ENCODE measurements around the gene INTS1. TPM values are rescaled to one million over a fixed set of nuclear protein-coding genes. Genes with fewer than 3 reads are reported as not detected.

The INTS1 gene
- total RNA-seq, 1 donor from 2014 or later, result 81.9 TPM

DNA sequence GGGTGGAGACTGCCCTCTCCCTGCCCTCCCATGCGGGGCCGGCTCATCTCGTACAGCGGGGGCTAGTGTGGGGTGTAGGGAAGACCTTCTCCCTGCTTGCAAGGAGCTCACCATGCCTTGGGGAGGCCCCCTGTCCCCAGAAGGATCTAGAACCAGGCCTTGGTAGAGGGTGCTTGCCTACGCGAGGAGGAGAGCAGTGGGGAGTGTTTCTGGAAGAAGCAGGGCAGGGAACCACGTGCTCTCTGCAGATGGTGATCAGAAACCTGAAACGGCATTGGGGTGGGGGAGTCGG is 29.0 kb upstream of the INTS1 start:
- Mint-ChIP-seq H3K4me1 (ENCODE audit: low read depth, unreplicated experiment) (peaks cover 31% of the 10 kb centered on the region), H3K27ac (ENCODE audit: unreplicated experiment) (peak overlapping the region; percentile 96), H3K9me3 (ENCODE audit: unreplicated experiment) (no peaks in the 10 kb centered on the region), H3K4me3 (ENCODE audit: unreplicated experiment) (peak overlapping the region; percentile 90), H3K36me3 (ENCODE audit: low read depth, unreplicated experiment) (peaks cover 4% of the 10 kb centered on the region), H3K27me3 (ENCODE audit: low read depth, unreplicated experiment) (no peaks in the 10 kb centered on the region)
- H3K4me2 ChIP-seq (ENCODE audit: low read length), result peak overlapping the region; percentile 83
- peak overlapping the region; percentile 80 for H3K4me3 ChIP-seq (ENCODE audit: insufficient read depth, low read depth, low read length)
- H3K27me3 ChIP-seq (ENCODE audit: insufficient read depth, low read length), result no peaks in the 10 kb centered on the region
- H3K4me1 ChIP-seq (ENCODE audit: insufficient read depth, low read length), result peaks cover 60% of the 10 kb centered on the region
- FAIRE-seq (no peak), DNase-seq (ENCODE audit: low read depth) (no peak)
- H3K9ac ChIP-seq (ENCODE audit: low read length), result peak overlapping the region; percentile 88
- H3K27ac ChIP-seq (ENCODE audit: low read depth, low read length), result peak overlapping the region; percentile 97
- peaks cover 21% of the 10 kb centered on the region for H4K20me1 ChIP-seq (ENCODE audit: insufficient read depth, low read length)
- no peak overlapping the region for H2AFZ ChIP-seq (ENCODE audit: low read depth, low read length)
- peaks cover 55% of the 10 kb centered on the region for H3K79me2 ChIP-seq (ENCODE audit: insufficient read depth, low read length)
- TF ChIP-seq EZH2 (IDR thresholded peaks at IDR 0.05; ENCODE audit: insufficient read depth, low read length), result no peak
- TF ChIP-seq, protein P1, sequence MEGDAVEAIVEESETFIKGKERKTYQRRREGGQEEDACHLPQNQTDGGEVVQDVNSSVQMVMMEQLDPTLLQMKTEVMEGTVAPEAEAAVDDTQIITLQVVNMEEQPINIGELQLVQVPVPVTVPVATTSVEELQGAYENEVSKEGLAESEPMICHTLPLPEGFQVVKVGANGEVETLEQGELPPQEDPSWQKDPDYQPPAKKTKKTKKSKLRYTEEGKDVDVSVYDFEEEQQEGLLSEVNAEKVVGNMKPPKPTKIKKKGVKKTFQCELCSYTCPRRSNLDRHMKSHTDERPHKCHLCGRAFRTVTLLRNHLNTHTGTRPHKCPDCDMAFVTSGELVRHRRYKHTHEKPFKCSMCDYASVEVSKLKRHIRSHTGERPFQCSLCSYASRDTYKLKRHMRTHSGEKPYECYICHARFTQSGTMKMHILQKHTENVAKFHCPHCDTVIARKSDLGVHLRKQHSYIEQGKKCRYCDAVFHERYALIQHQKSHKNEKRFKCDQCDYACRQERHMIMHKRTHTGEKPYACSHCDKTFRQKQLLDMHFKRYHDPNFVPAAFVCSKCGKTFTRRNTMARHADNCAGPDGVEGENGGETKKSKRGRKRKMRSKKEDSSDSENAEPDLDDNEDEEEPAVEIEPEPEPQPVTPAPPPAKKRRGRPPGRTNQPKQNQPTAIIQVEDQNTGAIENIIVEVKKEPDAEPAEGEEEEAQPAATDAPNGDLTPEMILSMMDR (IDR thresholded peaks at IDR 0.05; ENCODE audit: insufficient read depth, low read depth, low read length), result no peak
- no peaks in the 10 kb centered on the region for H3K36me3 ChIP-seq (ENCODE audit: insufficient read depth, low read length)
- H3K9me3 ChIP-seq (ENCODE audit: insufficient read depth, low read depth, low read length), result no peaks in the 10 kb centered on the region

DNA sequence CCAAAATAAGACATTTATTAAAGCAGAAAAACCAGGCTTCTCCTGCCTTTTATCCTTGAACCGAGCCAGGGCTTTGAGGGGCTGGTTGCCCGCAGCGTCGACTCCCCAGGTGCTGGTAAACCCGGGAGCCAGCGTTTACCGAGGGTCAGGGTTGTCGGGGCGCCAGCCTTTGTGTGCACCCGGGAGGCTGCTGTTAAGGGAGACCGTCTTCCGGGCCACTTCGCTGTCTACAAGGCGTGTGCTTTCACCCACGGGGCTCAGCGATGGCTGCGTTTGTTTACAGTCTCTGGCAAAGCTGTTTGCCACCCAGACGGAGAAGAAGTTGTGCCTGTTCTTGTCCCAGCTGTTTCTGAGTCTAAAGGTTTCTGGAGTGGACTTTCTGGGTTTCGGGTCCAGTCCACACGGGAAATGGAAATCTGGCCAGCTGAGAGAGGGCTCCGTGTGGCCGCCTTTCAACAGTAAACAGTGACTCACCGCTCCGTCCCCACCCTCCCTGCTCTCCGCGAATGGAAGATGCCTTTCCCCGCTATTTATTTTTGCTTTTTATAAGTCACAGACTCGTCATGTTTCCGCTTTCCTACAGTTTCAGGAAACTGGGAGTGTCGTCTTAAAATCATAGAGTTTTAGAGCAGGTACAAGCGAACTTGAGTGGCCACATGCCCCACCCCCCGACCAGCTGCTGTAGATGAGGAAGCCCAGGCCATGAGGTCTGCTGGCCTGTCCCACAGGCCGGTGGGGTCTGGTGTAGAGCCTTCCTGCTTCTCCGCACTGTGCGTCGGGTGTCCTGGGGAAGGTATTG is 28.5 kb upstream of the INTS1 start:
- Histone ChIP-seq H3K4me1 (ENCODE audit: insufficient read depth, low read length) (peaks cover 55% of the 10 kb centered on the region), H3K4me2 (ENCODE audit: low read length) (peak overlapping the region; percentile 83)
- H3K27me3 Mint-ChIP-seq (ENCODE audit: low read depth, unreplicated experiment), result no peaks in the 10 kb centered on the region

More for the DNA sequence above, 28.5 kb upstream of the INTS1 start:
- peaks cover 53% of the 10 kb centered on the region for H3K79me2 ChIP-seq (ENCODE audit: insufficient read depth, low read length)
- no peaks in the 10 kb centered on the region for H3K27me3 ChIP-seq (ENCODE audit: insufficient read depth, low read length)
- no peak for FAIRE-seq
- Mint-ChIP-seq H3K9me3 (ENCODE audit: unreplicated experiment) (no peaks in the 10 kb centered on the region), H3K4me1 (ENCODE audit: low read depth, unreplicated experiment) (peaks cover 28% of the 10 kb centered on the region), H3K36me3 (ENCODE audit: low read depth, unreplicated experiment) (peaks cover 2% of the 10 kb centered on the region), H3K4me3 (ENCODE audit: unreplicated experiment) (peak overlapping the region; percentile 90), H3K27ac (ENCODE audit: unreplicated experiment) (peak overlapping the region; percentile 96)
- peaks cover 21% of the 10 kb centered on the region for H4K20me1 ChIP-seq (ENCODE audit: insufficient read depth, low read length)
- no peak for TF ChIP-seq EZH2 (IDR thresholded peaks at IDR 0.05; ENCODE audit: insufficient read depth, low read length)
- TF ChIP-seq, protein P1 (IDR thresholded peaks at IDR 0.05; ENCODE audit: insufficient read depth, low read depth, low read length), result no peak
- H3K4me3 ChIP-seq (ENCODE audit: insufficient read depth, low read depth, low read length), result peak overlapping the region; percentile 80
- no peaks in the 10 kb centered on the region for H3K9me3 ChIP-seq (ENCODE audit: insufficient read depth, low read depth, low read length)
- no peaks in the 10 kb centered on the region for H3K36me3 ChIP-seq (ENCODE audit: insufficient read depth, low read length)
- H2AFZ ChIP-seq (ENCODE audit: low read depth, low read length), result no peak overlapping the region
- DNase-seq (ENCODE audit: low read depth), result peak; percentile 86
- peak overlapping the region; percentile 97 for H3K27ac ChIP-seq (ENCODE audit: low read depth, low read length)
- peak overlapping the region; percentile 88 for H3K9ac ChIP-seq (ENCODE audit: low read length)
